ENCODE data around the gene RNF13.
"Not testable (repeated sequence)": the region's sequence is repeated elsewhere in the genome, so short reads cannot be mapped to it uniquely, and the experiment has no call there.

The RNF13 gene

GRCh38 chr3:149819432-149819831 lies 6.4 kb downstream of the RNF13 start:
- 94% methylated on average over 1 of the region's 1 CpG for WGBS
- H3K27ac ChIP-seq (ENCODE audit: low read depth, low read length) = no peak overlapping the region
- peaks cover 5% of the 10 kb centered on the region; the same call in 1 of the 2 replicates for H3K9me3 ChIP-seq (ENCODE audit: insufficient read depth, low read depth, low read length)
- H3K4me3 ChIP-seq (ENCODE audit: low read length) = no peak overlapping the region
- H3K36me3 ChIP-seq (ENCODE audit: insufficient read depth, low read length) = no peaks in the 10 kb centered on the region
- H3K9ac ChIP-seq (ENCODE audit: low read depth, low read length) = no peak overlapping the region
- H3K4me1 ChIP-seq (ENCODE audit: insufficient read depth, low read length) = peaks cover 18% of the 10 kb centered on the region
- H3K27me3 ChIP-seq (ENCODE audit: insufficient read depth, low read length) = no peaks in the 10 kb centered on the region

DNA sequence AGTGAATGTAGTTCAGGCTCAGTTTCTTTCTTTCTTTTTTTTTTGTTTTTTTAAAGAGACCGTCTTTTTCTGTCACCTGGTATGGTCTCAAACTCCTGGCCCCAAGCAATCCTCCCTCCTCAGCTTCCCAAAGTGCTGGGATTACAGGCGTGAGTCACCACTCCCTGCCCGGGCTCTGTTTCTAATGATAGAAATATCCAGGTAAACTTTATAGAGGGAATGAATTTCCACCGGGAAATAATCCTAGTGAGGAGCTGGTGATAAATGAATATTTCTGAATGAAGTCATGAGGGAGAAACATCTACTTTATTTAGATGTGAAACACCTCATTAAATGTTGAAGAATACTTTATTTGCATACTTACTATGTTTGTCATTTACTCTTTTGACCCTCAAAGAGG lies 7.2 kb downstream of the RNF13 start:
- 90% methylated on average over 4 of the region's 4 CpGs for WGBS
- Histone ChIP-seq H3K27ac (ENCODE audit: low read depth, low read length) (no peak overlapping the region), H3K4me1 (ENCODE audit: insufficient read depth, low read length) (peaks cover 11% of the 10 kb centered on the region), H3K9me3 (ENCODE audit: insufficient read depth, low read depth, low read length) (peaks cover 5% of the 10 kb centered on the region; the same call in 1 of the 2 replicates), H3K27me3 (ENCODE audit: insufficient read depth, low read length) (no peaks in the 10 kb centered on the region), H3K4me3 (ENCODE audit: low read length) (no peak overlapping the region), H3K9ac (ENCODE audit: low read depth, low read length) (no peak overlapping the region), H3K36me3 (ENCODE audit: insufficient read depth, low read length) (no peaks in the 10 kb centered on the region)

DNA sequence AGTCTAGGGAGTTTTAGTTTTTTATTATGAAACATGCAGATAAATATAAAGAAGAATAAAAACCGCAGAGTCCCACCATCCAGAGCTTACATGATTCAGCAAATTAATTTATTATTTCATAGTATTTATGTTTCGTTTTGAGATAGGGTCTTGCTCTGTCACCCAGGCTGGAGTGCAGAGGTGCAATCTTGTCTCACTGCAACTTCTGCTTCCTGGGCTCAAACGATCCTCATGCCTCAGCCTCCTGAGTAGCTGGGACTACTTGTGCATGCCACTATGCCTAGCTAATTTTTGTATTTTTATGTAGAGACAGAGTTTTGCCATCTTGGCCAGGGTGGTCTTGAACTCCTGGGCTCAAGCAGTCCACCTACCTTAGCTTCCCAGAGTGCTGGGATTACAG lies 13.6 kb downstream of the RNF13 start:
- WGBS = 85% methylated on average over 2 of the region's 3 CpGs
- H3K27ac ChIP-seq (ENCODE audit: low read depth, low read length) = no peak overlapping the region
- H3K9ac ChIP-seq (ENCODE audit: low read depth, low read length) = no peak overlapping the region
- peaks cover 24% of the 10 kb centered on the region for H3K9me3 ChIP-seq (ENCODE audit: insufficient read depth, low read depth, low read length)
- 0 out of 2 replicates have a peak, but pooled peaks cover 3% of the 10 kb centered on the region for H3K36me3 ChIP-seq (ENCODE audit: insufficient read depth, low read length)
- peaks cover 7% of the 10 kb centered on the region; the same call in 1 of the 2 replicates for H3K4me1 ChIP-seq (ENCODE audit: insufficient read depth, low read length)
- H3K27me3 ChIP-seq (ENCODE audit: insufficient read depth, low read length) = no peaks in the 10 kb centered on the region
- H3K4me3 ChIP-seq (ENCODE audit: low read length) = no peak overlapping the region

- Histone ChIP-seq H3K4me3 (ENCODE audit: low read length) (no peak overlapping the region), H3K36me3 (ENCODE audit: insufficient read depth, low read length) (0 out of 2 replicates have a peak, but pooled peaks cover 3% of the 10 kb centered on the region), H3K9me3 (ENCODE audit: insufficient read depth, low read depth, low read length) (peaks cover 36% of the 10 kb centered on the region), H3K27me3 (ENCODE audit: insufficient read depth, low read length) (no peaks in the 10 kb centered on the region), H3K9ac (ENCODE audit: low read depth, low read length) (no peak overlapping the region), H3K27ac (ENCODE audit: low read depth, low read length) (no peak overlapping the region), H3K4me1 (ENCODE audit: insufficient read depth, low read length) (peaks cover 7% of the 10 kb centered on the region; the same call in 1 of the 2 replicates)
- no CpG with 5 or more reads among the region's 1 CpG for WGBS
Observed at GRCh38 chr3:149828390-149828789, 15.4 kb downstream of the RNF13 start.

- H3K9ac ChIP-seq (ENCODE audit: low read depth, low read length); H3K27ac ChIP-seq (ENCODE audit: low read depth, low read length); H3K36me3 ChIP-seq (ENCODE audit: insufficient read depth, low read length); H3K4me3 ChIP-seq (ENCODE audit: low read length); H3K27me3 ChIP-seq (ENCODE audit: insufficient read depth, low read length); H3K4me1 ChIP-seq (ENCODE audit: insufficient read depth, low read length): not testable (repeated sequence)
- WGBS = 83% methylated on average over 4 of the region's 4 CpGs
- H3K9me3 ChIP-seq (ENCODE audit: insufficient read depth, low read depth, low read length) = peaks cover 49% of the 10 kb centered on the region
Observed at GRCh38 chr3:149829631-149830030, 16.6 kb downstream of the RNF13 start.

- Histone ChIP-seq H3K4me3 (ENCODE audit: low read length) (no peak overlapping the region), H3K36me3 (ENCODE audit: insufficient read depth, low read length) (peaks cover 6% of the 10 kb centered on the region; the same call in 1 of the 2 replicates), H3K9ac (ENCODE audit: low read depth, low read length) (no peak overlapping the region), H3K27ac (ENCODE audit: low read depth, low read length) (no peak overlapping the region), H3K4me1 (ENCODE audit: insufficient read depth, low read length) (peaks cover 2% of the 10 kb centered on the region; the same call in 1 of the 2 replicates), H3K9me3 (ENCODE audit: insufficient read depth, low read depth, low read length) (peaks cover 56% of the 10 kb centered on the region), H3K27me3 (ENCODE audit: insufficient read depth, low read length) (no peaks in the 10 kb centered on the region)
- 92% methylated on average over 2 of the region's 2 CpGs for WGBS
Observed at GRCh38 chr3:149830902-149831301, 17.9 kb downstream of the RNF13 start.

GRCh38 chr3:149831321-149831720 lies 18.3 kb downstream of the RNF13 start:
- H3K27ac ChIP-seq (ENCODE audit: low read depth, low read length) = no peak overlapping the region
- H3K36me3 ChIP-seq (ENCODE audit: insufficient read depth, low read length) = peaks cover 6% of the 10 kb centered on the region; the same call in 1 of the 2 replicates

DNA sequence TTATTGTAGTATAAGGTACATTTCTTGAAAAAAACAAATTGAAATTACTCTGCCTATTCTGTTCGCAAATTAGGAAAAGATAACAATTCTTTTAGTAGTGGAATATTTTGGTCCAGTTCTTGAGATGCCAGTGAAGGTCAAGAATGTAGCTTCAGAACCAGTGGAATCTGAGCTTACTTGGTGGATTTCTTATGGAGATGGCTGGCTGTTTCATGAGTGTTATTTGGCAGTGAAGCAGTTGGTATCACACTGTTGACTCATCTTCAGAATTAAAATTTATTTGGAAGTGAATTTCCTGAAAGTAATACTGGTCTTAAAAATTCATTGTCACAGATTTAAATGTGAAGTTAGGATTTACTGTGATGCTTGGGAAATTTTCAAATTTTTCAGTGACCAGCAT lies 19.1 kb downstream of the RNF13 start:
- Histone ChIP-seq H3K4me3 (ENCODE audit: low read length) (no peak overlapping the region), H3K36me3 (ENCODE audit: insufficient read depth, low read length) (peaks cover 6% of the 10 kb centered on the region; the same call in 1 of the 2 replicates), H3K4me1 (ENCODE audit: insufficient read depth, low read length) (no peaks in the 10 kb centered on the region), H3K27ac (ENCODE audit: low read depth, low read length) (no peak overlapping the region), H3K9me3 (ENCODE audit: insufficient read depth, low read depth, low read length) (peaks cover 66% of the 10 kb centered on the region), H3K9ac (ENCODE audit: low read depth, low read length) (no peak overlapping the region), H3K27me3 (ENCODE audit: insufficient read depth, low read length) (no peaks in the 10 kb centered on the region)
- WGBS = 93% methylated on average over 1 of the region's 1 CpG

More at GRCh38 chr3:149831321-149831720, 18.3 kb downstream of the RNF13 start:
- Histone ChIP-seq H3K4me1 (ENCODE audit: insufficient read depth, low read length) (no peaks in the 10 kb centered on the region), H3K9me3 (ENCODE audit: insufficient read depth, low read depth, low read length) (peaks cover 58% of the 10 kb centered on the region), H3K4me3 (ENCODE audit: low read length) (no peak overlapping the region), H3K27me3 (ENCODE audit: insufficient read depth, low read length) (no peaks in the 10 kb centered on the region), H3K9ac (ENCODE audit: low read depth, low read length) (no peak overlapping the region)
- 95% methylated on average over 4 of the region's 4 CpGs for WGBS

GRCh38 chr3:149833241-149833640 lies 20.2 kb downstream of the RNF13 start:
- Histone ChIP-seq H3K4me1 (ENCODE audit: insufficient read depth, low read length) (no peaks in the 10 kb centered on the region), H3K27me3 (ENCODE audit: insufficient read depth, low read length) (no peaks in the 10 kb centered on the region), H3K36me3 (ENCODE audit: insufficient read depth, low read length) (peaks cover 6% of the 10 kb centered on the region; the same call in 1 of the 2 replicates), H3K9me3 (ENCODE audit: insufficient read depth, low read depth, low read length) (peaks cover 77% of the 10 kb centered on the region), H3K4me3 (ENCODE audit: low read length) (no peak overlapping the region), H3K27ac (ENCODE audit: low read depth, low read length) (no peak overlapping the region), H3K9ac (ENCODE audit: low read depth, low read length) (no peak overlapping the region)
- WGBS = 94% methylated on average over 2 of the region's 2 CpGs

DNA sequence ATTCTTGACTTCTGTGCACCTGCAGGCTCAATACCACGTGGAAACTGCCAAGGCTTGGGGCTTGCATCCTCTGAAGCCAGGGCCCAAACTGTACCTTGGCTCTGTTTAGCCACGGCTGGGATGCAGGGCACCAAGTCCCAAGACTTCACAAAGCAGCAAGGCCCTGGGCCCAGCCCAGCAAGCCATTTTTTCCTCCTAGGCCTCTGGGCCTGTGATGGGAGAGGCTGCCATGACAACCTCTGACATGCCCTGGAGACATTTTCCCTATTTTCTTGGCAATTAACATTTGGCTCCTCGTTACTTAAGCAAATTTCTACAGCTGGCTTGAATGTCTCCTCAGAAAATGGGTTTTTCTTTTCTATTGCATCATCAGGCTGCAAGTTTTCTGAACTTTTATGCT lies 25.5 kb downstream of the RNF13 start:
- 89% methylated on average over 2 of the region's 3 CpGs for WGBS
- not testable (repeated sequence) for H3K36me3 ChIP-seq (ENCODE audit: insufficient read depth, low read length); H3K27me3 ChIP-seq (ENCODE audit: insufficient read depth, low read length); H3K4me1 ChIP-seq (ENCODE audit: insufficient read depth, low read length); H3K9ac ChIP-seq (ENCODE audit: low read depth, low read length); H3K27ac ChIP-seq (ENCODE audit: low read depth, low read length); H3K4me3 ChIP-seq (ENCODE audit: low read length)
- H3K9me3 ChIP-seq (ENCODE audit: insufficient read depth, low read depth, low read length) = peaks cover 43% of the 10 kb centered on the region

- H3K36me3 ChIP-seq (ENCODE audit: insufficient read depth, low read length); H3K4me3 ChIP-seq (ENCODE audit: low read length); H3K4me1 ChIP-seq (ENCODE audit: insufficient read depth, low read length); H3K27me3 ChIP-seq (ENCODE audit: insufficient read depth, low read length); H3K27ac ChIP-seq (ENCODE audit: low read depth, low read length); H3K9ac ChIP-seq (ENCODE audit: low read depth, low read length): not testable (repeated sequence)
- peaks cover 33% of the 10 kb centered on the region for H3K9me3 ChIP-seq (ENCODE audit: insufficient read depth, low read depth, low read length)
- 94% methylated on average over 2 of the region's 3 CpGs for WGBS
Observed at GRCh38 chr3:149839469-149839868, 26.5 kb downstream of the RNF13 start.

- Histone ChIP-seq H3K9ac (ENCODE audit: low read depth, low read length) (no peak overlapping the region), H3K27ac (ENCODE audit: low read depth, low read length) (no peak overlapping the region), H3K36me3 (ENCODE audit: insufficient read depth, low read length) (no peaks in the 10 kb centered on the region; the same call in 1 of the 2 replicates), H3K4me3 (ENCODE audit: low read length) (no peak overlapping the region), H3K27me3 (ENCODE audit: insufficient read depth, low read length) (no peaks in the 10 kb centered on the region), H3K9me3 (ENCODE audit: insufficient read depth, low read depth, low read length) (peaks cover 29% of the 10 kb centered on the region), H3K4me1 (ENCODE audit: insufficient read depth, low read length) (no peaks in the 10 kb centered on the region)
- 92% methylated on average over 3 of the region's 3 CpGs for WGBS
Observed at GRCh38 chr3:149839896-149840295, 26.9 kb downstream of the RNF13 start.

Measured in HUES64 (cell line).